Mesodermal cell (in vitro differentiated cells): Measurements from ENCODE around the gene HOXD3.

Source experiments
- H3K27ac ChIP-seq: 2 replicates; pipeline ENCODE4 v1.7.0; 2013; ENCODE audit warnings: mild to moderate bottlenecking, low read depth, low read length, moderate library complexity; ENCODE audit not compliant: severe bottlenecking
- H3K36me3 ChIP-seq: 2 replicates; pipeline ENCODE4 v1.7.1; 2013; ENCODE audit warnings: mild to moderate bottlenecking, low read length, moderate library complexity; ENCODE audit not compliant: control insufficient read depth, insufficient read depth
- H3K4me1 ChIP-seq: one replicate; pipeline ENCODE4 v1.7.1; 2013; ENCODE audit warnings: mild to moderate bottlenecking, low read length; ENCODE audit not compliant: insufficient read depth, control insufficient read depth, poor library complexity, severe bottlenecking
- H3K4me3 ChIP-seq: 2 replicates; pipeline ENCODE4 v1.7.0; 2013; ENCODE audit warnings: low read length, control low read depth, mild to moderate bottlenecking; ENCODE audit not compliant: insufficient read depth, poor library complexity, severe bottlenecking; ENCODE audit errors: extremely low read depth
- H3K9me3 ChIP-seq: 2 replicates; pipeline ENCODE4 v1.7.1; 2013; ENCODE audit warnings: mild to moderate bottlenecking, low read length, moderate library complexity; ENCODE audit not compliant: control insufficient read depth
- WGBS, 2 experiments: methylation state at CpG; one replicate each; pipeline ENCODE4 v1.1.5; 2013; ENCODE audit warnings: missing lambda C conversion rate in 2 of 2; ENCODE audit not compliant: insufficient coverage in 2 of 2; 5-methylcytosine and 5-hydroxymethylcytosine counted together

The HOXD3 gene

DNA sequence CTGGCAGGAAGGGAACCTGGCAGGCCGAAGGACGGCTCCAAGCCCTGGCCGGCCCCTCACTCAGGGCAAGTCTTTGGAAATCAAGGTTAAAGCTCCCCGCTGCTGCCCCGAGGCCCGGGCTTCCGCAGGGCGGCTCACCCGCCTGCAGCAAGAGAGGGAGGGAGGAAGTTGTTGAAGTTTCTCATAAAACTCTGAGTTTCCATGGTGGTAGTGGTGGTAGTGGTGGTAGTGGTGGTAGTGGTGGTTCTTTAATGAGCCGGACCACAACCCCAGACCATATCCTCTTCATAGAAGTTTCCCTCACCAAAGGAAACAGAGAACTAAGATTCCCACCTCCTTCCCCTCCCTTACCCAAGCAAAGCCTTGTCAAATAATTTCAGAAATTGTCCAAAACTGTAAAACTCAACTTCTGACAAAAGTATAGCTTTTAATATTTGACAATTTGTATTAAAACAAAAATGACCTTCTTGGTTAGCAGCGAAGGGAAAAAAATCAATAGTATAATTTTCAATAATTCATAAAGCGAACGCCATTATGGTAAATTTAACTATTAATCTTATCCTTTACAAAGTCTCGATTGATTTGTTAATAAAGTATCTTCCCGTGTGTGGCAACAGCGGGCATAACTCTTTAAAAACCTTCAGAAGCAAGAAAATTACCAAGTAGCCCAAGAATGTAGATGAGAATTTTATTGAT is 42.0 kb upstream of the HOXD3 start:
- Histone ChIP-seq H3K4me3 (no peak overlapping the region), H3K27ac (no peak overlapping the region), H3K9me3 (peaks cover 6% of the 10 kb centered on the region), H3K4me1 (no peaks in the 10 kb centered on the region), H3K36me3 (no peaks in the 10 kb centered on the region)
- 0 to 3% methylated on average over 7 to 9 of the region's 16 CpGs for WGBS, 2 experiments

DNA sequence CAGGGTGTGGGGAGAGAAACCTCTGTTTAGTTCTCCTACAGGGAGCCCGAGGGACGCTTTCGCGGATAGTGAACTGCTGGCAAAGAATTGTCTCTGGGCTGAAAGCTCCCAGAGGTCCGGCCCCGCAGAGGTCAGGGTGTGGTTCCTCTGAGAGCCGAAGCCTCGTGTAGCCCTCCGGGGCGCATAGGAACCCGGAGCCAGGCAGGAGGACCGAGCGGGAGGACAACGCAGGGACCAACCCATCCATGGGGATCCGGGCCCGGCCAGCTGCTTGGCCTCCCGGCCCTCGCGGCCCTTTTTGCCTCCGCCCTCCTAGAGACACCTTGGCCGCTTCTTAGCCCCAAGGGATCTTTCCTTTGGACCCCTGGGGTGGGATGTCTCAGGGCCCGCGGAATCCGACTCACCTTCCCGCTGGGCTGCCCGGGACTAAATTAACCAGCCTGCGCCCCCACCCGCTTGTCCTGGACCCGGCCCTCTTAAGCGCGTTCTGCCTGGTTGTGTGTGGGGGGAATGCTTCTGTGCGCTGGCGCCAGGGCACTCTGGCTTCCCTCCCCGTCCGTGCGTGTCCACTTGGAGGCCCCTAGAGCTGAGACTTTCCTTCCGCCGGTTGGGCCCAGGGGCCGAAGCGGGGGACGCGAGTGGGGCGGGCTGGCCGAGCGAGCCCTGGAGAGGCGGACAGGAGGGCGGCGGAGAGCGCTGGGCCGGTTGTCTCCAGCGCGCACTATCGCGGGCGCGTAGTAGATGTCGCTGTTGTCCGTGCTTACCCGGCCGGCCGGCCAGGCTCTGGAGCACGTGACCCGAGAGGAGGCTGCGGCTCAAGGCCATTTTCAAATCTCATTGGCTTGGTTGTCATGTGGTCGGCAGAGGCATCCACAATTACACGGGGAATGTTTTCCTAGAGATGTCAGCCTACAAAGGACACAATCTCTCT is 41.0 kb upstream of the HOXD3 start, which contains the start of gene HOXD10:
Gene HOXD10, plus strand, starts transcription at position 896 of the 931 bp plus-strand sequence. CDS start 56 bp downstream, outside the sequence.
- H3K36me3 ChIP-seq: no peaks in the 10 kb centered on the region
- no peak within 1 kb of the TSS for H3K27ac ChIP-seq
- H3K9me3 ChIP-seq: peaks cover 6% of the 10 kb centered on the region
- H3K4me1 ChIP-seq: no peaks in the 10 kb centered on the region
- 2 to 3% methylated on average over 53 to 55 of the region's 66 CpGs for WGBS, 2 experiments
- no peak within 1 kb of the TSS for H3K4me3 ChIP-seq

DNA sequence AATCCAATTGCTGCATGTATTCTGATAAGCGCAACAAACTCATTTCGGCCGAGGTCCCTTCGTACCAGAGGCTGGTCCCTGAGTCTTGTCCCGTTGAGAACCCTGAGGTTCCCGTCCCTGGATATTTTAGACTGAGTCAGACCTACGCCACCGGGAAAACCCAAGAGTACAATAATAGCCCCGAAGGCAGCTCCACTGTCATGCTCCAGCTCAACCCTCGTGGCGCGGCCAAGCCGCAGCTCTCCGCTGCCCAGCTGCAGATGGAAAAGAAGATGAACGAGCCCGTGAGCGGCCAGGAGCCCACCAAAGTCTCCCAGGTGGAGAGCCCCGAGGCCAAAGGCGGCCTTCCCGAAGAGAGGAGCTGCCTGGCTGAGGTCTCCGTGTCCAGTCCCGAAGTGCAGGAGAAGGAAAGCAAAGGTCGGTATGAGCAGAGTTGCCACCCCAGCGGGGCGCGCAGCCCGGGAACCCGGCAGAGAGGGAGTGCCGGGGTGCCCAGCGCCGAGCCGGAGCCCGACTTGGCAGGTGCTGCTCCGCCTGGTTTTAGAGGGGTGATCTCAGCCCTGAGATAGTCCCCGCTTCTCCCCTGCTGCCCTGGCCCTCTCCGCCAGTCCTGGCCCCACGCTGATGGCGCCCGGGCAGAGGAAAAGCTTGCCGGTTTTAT is 39.8 kb upstream of the HOXD3 start:
- Histone ChIP-seq H3K27ac (no peak overlapping the region), H3K4me1 (no peaks in the 10 kb centered on the region), H3K4me3 (no peak overlapping the region), H3K36me3 (no peaks in the 10 kb centered on the region), H3K9me3 (peaks cover 6% of the 10 kb centered on the region)
- WGBS, 2 experiments: 62 to 73% methylated on average over 33 to 38 of the region's 40 CpGs

DNA sequence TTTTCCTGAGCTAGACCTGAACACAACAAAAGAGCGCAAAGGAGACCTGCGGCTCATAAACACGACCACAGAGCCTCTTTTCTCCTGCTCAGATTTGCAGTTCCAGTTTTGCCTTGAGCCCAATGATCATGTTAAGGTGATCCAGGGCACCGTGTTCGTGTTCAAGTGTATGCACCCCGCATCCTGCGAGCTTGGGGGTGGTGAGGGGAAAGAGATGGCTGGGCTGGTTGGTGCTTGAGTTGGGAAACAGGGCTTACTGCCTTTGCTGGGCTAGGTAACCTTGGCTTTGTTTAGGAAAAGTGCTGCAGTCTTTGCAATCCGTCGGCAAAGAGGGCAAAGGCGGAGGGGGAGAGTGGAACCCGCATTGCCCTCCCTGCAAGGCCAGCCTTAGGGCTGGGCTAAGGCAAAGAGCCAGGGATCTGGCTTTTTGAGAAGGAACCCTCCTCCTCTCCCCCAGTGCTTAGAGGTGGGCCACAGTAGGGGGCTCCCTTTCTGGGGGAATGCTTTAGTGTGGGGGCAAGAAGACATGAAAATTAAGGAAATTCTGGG is 39.2 kb upstream of the HOXD3 start:
- no peaks in the 10 kb centered on the region for H3K4me1 ChIP-seq
- 39 to 78% methylated on average over 3 to 11 of the region's 11 CpGs for WGBS, 2 experiments
- H3K9me3 ChIP-seq: peaks cover 6% of the 10 kb centered on the region
- H3K27ac ChIP-seq: no peak overlapping the region
- no peak overlapping the region for H3K4me3 ChIP-seq
- no peaks in the 10 kb centered on the region for H3K36me3 ChIP-seq

DNA sequence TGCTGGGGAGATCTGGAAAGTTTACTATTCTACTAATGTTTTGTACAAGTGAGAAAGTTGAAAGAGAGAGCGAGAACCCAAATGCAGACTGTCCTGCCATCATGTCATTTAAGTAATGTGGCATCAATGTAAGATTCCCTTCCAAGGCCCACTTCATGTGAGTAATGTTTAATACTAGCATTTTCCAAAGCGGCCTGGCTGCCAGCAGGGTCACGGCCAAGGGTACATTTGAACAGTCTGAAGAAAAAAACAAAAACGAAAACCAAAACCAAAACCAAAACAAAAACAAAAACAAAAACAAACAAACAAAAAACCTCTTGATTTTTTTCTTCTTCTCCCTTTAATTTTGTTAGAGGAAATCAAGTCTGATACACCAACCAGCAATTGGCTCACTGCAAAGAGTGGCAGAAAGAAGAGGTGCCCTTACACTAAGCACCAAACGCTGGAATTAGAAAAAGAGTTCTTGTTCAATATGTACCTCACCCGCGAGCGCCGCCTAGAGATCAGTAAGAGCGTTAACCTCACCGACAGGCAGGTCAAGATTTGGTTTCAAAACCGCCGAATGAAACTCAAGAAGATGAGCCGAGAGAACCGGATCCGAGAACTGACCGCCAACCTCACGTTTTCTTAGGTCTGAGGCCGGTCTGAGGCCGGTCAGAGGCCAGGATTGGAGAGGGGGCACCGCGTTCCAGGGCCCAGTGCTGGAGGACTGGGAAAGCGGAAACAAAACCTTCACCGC is 38.3 kb upstream of the HOXD3 start:
- no peak overlapping the region for H3K4me3 ChIP-seq
- H3K27ac ChIP-seq: no peak overlapping the region
- H3K36me3 ChIP-seq: no peaks in the 10 kb centered on the region
- H3K4me1 ChIP-seq: no peaks in the 10 kb centered on the region
- WGBS, 2 experiments: 3 to 8% methylated on average over 18 of the region's 24 CpGs
- H3K9me3 ChIP-seq: peaks cover 6% of the 10 kb centered on the region

DNA sequence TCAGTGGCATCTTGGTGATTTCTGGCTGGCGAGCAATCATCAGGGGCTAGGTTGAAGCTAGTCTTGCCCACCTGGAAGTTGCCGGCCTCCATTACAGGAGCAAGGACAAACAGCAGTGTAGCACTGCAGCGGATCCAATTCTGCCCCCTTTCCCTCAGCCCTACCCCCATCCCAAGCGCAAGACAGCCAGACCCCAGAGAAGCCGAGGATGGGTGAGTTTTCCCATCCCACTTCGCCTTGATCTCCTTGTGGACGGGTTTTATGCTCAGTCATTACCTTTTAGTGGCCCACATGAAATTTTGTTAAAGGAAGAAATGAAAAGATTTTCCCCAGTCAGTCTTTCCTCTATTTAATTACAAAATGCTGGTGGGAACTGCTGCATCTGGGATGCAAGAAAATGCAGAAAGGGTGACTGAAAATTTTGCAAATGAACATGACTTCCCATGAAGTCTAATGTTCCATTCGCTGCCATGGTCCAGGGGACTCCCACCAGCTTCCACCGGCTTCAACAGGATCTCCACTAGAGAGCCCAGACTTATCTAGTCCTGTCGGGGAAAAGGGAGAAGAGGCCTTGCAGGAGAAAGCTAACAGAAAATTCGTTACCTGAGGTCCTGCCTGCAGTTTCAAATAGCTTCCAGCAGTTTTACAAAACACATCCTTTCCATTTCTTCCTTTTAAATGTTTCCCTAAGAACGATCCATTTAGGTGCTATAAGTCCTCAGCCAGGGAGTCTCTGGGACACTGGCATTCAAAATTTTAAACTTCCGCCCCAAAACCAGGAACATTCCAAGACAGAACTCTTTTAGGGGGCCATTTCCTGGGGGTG is 36.5 kb upstream of the HOXD3 start:
- H3K36me3 ChIP-seq: no peaks in the 10 kb centered on the region
- H3K4me3 ChIP-seq: no peak overlapping the region
- H3K27ac ChIP-seq: no peak overlapping the region
- H3K4me1 ChIP-seq: no peaks in the 10 kb centered on the region
- WGBS, 2 experiments: 14 to 23% methylated on average over 7 of the region's 13 CpGs
- peaks cover 6% of the 10 kb centered on the region for H3K9me3 ChIP-seq

DNA sequence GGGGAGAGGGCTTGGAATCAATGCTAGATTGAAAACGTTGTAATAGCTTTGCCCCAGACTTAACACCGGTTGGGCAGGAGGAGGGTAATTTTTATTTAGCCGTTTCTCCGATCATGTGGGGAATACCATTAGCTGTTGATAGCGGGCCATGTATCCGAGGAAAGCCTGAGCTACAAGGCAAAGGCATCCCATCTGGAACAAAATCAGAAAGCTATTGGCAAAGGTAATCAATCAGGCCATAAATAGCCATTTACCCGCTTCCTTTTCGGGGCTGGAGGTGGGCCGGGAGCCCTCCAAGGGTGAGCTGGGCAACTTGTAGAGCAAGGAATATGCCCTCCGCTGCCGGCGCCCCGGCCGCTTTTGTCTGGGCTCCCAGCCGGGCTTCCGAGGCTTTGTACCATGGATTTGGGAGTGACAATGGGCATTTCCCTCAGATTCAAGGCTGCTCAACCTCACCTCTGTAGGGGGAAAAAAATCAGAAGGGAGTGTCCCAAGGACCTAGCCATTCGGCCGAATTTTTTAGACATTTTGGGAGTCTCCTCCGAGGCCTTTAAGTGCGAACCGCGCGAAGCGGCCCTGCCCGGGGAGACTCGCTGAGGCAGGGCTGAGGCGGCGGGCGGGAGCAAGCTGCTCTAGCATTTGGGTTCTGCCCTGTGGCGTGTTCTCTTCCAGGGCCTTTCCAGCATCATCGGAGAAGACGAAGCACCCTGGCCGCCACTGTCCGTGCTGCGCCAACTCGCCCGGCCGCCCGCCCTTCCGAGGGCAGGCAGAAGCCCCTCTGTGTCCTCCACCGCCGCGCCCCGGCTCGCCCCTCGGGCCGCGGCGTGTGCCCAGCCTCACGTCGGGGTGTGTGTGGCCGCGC is 35.7 kb upstream of the HOXD3 start:
- H3K9me3 ChIP-seq: peaks cover 6% of the 10 kb centered on the region
- no peaks in the 10 kb centered on the region for H3K36me3 ChIP-seq
- no peaks in the 10 kb centered on the region for H3K4me1 ChIP-seq
- H3K27ac ChIP-seq: no peak overlapping the region
- 1 to 4% methylated on average over 16 to 31 of the region's 53 CpGs for WGBS, 2 experiments
- H3K4me3 ChIP-seq: no peak overlapping the region

DNA sequence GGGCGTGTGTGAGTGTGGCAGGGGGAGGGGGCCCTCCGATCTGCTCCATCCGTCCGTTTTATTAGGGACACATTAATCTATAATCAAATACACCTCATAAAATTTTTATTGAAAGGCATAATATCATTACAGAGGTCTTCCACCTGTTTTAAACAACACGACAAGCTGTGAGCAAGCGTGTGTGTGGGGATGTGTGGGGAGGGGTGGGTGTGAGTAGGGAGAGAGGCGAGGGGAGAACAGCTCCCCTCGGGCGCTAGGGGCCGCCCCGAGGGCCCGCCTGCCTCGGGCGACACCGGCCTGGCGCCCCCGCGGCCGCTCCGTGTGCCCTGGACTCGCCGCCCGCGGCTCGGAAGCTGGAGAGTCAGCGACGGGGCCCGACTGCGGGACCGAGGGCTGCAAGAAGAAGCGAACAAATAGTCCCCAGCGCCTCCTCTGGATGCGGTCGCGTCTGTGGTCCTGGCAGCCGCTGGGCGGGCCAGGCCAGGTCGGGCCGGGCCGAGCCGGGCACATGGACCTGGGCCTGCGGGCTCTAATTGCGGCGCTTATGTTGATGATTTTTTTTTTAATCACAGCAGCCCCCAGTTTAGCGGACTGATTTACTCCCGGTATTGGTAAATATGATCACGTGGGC is 34.9 kb upstream of the HOXD3 start:
- no peak overlapping the region for H3K27ac ChIP-seq
- peak overlapping the region; percentile 26 for H3K4me3 ChIP-seq
- H3K36me3 ChIP-seq: no peaks in the 10 kb centered on the region
- H3K9me3 ChIP-seq: peaks cover under 1% of the 10 kb centered on the region
- WGBS, 2 experiments: 2 to 3% methylated on average over 31 to 39 of the region's 47 CpGs
- no peaks in the 10 kb centered on the region for H3K4me1 ChIP-seq
